GM19328 (cell line): Measurements from ENCODE around the gene LIN7A.

Experiments used
- ATAC-seq: cut with Tn5 transposase; IDR thresholded peaks from one replicate; pipeline ENCODE4 v1.9.1; 2021; ENCODE audit warnings: mild to moderate bottlenecking, moderate library complexity; ENCODE audit not compliant: unreplicated experiment

The LIN7A gene

GRCh38 chr12:80766210-80766609 is 171.5 kb downstream of the LIN7A start:
- ATAC-seq, result no peak

GRCh38 chr12:80763874-80764273 is 173.9 kb downstream of the LIN7A start:
- no peak for ATAC-seq

GRCh38 chr12:80761838-80762237 is 175.9 kb downstream of the LIN7A start:
- no peak for ATAC-seq

GRCh38 chr12:80756875-80757274 is 180.9 kb downstream of the LIN7A start:
- peak; percentile 66 for ATAC-seq

DNA sequence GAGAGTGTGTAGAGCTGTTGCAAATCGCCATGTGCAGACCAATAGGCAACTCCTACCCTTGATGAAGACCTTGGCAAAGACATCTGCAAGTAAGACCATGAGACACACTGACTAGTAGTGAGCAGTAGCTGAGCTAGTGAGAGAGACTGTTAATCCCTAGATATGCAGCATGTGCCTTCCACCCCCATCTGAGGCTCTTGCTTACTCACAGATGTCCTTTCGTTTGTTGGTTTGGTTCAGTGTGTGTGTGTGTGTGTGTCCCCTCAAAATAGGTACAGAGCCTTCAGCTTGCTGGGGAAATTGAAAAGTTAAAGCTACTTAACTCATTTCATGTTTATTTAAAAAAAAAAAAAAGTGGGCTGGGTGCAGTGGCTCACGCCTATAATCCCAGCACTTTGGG is 183.5 kb downstream of the LIN7A start:
- no peak for ATAC-seq

GRCh38 chr12:80752464-80752863 is 185.3 kb downstream of the LIN7A start:
- ATAC-seq, result no peak

DNA sequence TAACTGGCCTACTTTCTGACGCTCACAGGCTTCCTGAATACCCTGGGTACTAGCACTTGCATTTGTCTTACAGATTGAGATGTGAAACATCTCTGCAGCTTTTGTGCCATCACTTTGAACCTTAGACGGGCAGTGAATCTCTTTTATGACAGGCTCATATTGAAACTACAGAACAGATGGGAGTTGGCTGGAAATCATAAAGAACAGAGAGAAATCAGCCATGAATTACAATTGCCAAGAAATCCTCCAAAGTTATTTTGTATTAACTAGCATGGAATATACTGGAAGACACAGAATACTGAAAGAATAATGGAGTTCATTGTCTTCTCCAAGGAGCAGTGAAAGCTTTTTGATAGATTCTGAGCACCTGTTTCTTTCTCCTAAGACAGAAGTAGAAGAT is 188.3 kb downstream of the LIN7A start:
- ATAC-seq, result no peak

DNA sequence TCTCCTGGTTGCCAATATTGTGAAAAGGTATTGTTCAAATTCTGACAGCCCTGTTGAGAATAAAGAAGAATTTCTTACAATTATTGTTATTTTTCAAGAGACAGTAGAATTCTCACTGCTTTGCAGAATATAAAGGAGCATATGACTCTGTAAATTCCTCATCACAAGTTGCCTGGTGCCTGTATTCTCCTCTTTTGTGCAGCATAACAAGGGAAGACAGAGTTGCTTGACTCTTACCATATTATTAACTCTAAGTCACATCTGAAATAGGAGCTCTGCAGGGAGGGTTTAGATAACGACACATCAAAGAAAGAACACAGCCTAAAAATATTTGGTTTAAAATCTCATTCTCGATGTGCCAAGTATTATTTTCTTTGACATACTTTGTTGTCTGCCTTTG is 189.9 kb downstream of the LIN7A start:
- no peak for ATAC-seq

DNA sequence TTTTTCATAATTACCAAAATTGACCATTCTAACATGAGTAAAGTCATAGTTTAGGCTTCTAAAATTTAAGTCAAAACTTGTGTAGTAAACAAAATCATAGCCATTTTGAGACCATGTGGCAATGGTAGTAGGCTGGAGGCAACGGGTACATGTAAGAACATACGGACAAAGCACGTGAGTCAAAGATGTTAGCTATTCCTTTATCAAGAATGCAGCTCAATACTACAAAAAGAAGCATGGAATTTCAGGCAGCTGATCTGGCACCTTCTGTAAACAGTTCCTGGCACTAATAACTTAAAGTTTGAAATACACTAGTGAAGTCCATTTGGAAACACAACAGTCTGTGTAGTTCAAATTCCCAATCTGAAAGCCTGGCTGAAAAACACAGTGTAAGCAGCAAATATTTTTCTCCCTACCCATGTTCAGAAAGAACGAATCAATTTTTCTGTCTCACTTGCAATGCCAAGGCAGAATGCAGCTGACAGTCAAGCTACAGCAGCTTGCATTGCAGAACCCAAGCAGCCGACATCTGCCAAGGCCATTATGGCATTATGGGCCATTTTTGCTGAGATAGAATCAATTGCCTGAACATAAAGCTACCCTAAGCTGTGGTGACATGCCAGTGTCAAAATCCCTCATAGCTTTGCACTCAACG is 191.8 kb downstream of the LIN7A start:
- no peak for ATAC-seq
